Stomach smooth muscle (tissue), 2 donors: Measurements from ENCODE around the gene EML1.
"Not testable (repeated sequence)": the region's sequence is repeated elsewhere in the genome, so short reads cannot be mapped to it uniquely, and the experiment has no call there.

Experiments
- H3K27ac ChIP-seq: one replicate; pipeline ENCODE4 v1.7.0; 2013; ENCODE audit warnings: mild to moderate bottlenecking, low read length, inconsistent platforms
- H3K27me3 ChIP-seq, 2 donors: one replicate each; pipeline ENCODE4 v1.7.0; 2013; ENCODE audit warnings: low read length in 2 of 2; ENCODE audit not compliant: insufficient read depth in 2 of 2, control insufficient read depth in 1 of 2
- H3K36me3 ChIP-seq, 2 donors: one replicate each; pipeline ENCODE4 v1.7.0; 2013; ENCODE audit warnings: low read length in 2 of 2; ENCODE audit not compliant: control insufficient read depth in 2 of 2, insufficient read depth in 2 of 2
- H3K4me1 ChIP-seq: one replicate; pipeline ENCODE4 v1.7.0; 2013; ENCODE audit warnings: low read length; ENCODE audit not compliant: control insufficient read depth, insufficient read depth
- H3K4me3 ChIP-seq, 2 donors: one replicate each; pipeline ENCODE4 v1.7.0; 2013; ENCODE audit warnings: low read length in 2 of 2
- H3K9ac ChIP-seq, 2 donors: one replicate each; pipeline ENCODE4 v1.7.0; 2013; ENCODE audit warnings: low read length in 2 of 2, mild to moderate bottlenecking in 1 of 2
- H3K9me3 ChIP-seq, 2 donors: one replicate each; pipeline ENCODE4 v1.7.0; 2013; ENCODE audit warnings: low read length in 2 of 2; ENCODE audit not compliant: control insufficient read depth in 2 of 2
- donor health status: healthy.
- donor health status: Pancreatic carcinoma.

The EML1 gene

DNA sequence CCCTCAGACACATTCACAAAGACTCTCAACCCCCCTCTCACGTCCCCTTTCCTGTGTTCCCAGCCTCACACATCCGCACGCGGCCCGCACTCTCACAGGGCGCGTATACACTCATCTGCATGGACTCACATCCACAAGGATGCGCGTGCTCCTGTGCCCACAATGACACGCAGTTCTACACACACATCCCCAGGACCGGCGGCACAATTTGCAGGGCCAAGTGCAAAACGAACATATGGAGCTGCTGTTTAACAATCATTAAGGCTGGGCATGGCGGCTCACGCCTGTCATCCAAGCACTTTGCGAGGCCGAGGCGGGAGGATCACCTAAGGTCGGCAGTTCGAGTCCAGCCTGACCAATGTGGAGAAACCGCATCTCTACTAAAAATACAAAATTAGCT, 36.4 kb upstream of the EML1 start:
- Histone ChIP-seq H3K36me3 (no peaks in the 10 kb centered on the region), H3K9ac (peak overlapping the region in 1 of 2 donors; percentile 47), H3K4me3 (no peak overlapping the region), H3K27ac (peak overlapping the region; percentile 79), H3K9me3 (no peaks in the 10 kb centered on the region), H3K4me1 (peaks cover 95% of the 10 kb centered on the region), H3K27me3 (no peaks in the 10 kb centered on the region)

GRCh38 chr14:99757331-99758070, 35.7 kb upstream of the EML1 start:
- Histone ChIP-seq H3K27me3 (no peaks in the 10 kb centered on the region), H3K4me1 (peaks cover 91% of the 10 kb centered on the region), H3K27ac (peak overlapping the region; percentile 83), H3K4me3 (no peak overlapping the region), H3K36me3 (no peaks in the 10 kb centered on the region), H3K9ac (no peak overlapping the region), H3K9me3 (no peaks in the 10 kb centered on the region)

GRCh38 chr14:99758121-99758821, 34.9 kb upstream of the EML1 start:
- Histone ChIP-seq H3K4me3 (no peak overlapping the region), H3K4me1 (peaks cover 83% of the 10 kb centered on the region), H3K36me3 (no peaks in the 10 kb centered on the region), H3K9ac (no peak overlapping the region), H3K27ac (peak overlapping the region; percentile 83), H3K9me3 (no peaks in the 10 kb centered on the region), H3K27me3 (no peaks in the 10 kb centered on the region)

GRCh38 chr14:99758872-99759545, 34.2 kb upstream of the EML1 start:
- H3K27me3 ChIP-seq = no peaks in the 10 kb centered on the region
- peak overlapping the region; percentile 83 for H3K27ac ChIP-seq
- H3K9ac ChIP-seq = peak overlapping the region in 1 of 2 donors; percentile 42
- H3K4me3 ChIP-seq = no peak overlapping the region
- H3K36me3 ChIP-seq = peaks cover 0 to under 1% of the 10 kb centered on the region in 2 donors
- H3K9me3 ChIP-seq = no peaks in the 10 kb centered on the region
- peaks cover 80% of the 10 kb centered on the region for H3K4me1 ChIP-seq

DNA sequence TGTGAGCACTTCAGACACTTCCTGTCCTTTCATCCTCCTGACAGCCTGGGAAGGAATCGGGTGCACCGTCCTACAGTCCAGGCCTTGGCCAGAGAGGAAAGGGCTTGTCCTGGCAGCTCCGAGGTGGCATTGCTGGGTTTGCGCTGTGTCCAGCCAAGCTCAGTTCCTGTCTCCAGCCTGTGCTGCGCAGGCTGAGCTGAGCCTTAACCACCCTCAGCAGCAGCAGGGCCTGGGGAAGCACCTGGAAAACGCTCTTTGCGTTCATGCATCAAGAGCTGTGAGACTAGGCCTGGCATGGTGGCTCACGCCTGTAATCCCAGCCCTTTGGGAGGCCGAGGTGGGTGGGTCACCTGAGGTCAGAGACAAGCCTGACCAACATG, 33.7 kb upstream of the EML1 start:
- Histone ChIP-seq H3K27me3 (no peaks in the 10 kb centered on the region), H3K9me3 (no peaks in the 10 kb centered on the region), H3K9ac (peak overlapping the region in 1 of 2 donors; percentile 29), H3K4me1 (peaks cover 79% of the 10 kb centered on the region), H3K36me3 (peaks cover 0 to 4% of the 10 kb centered on the region in 2 donors), H3K4me3 (no peak overlapping the region), H3K27ac (peak overlapping the region; percentile 83)

DNA sequence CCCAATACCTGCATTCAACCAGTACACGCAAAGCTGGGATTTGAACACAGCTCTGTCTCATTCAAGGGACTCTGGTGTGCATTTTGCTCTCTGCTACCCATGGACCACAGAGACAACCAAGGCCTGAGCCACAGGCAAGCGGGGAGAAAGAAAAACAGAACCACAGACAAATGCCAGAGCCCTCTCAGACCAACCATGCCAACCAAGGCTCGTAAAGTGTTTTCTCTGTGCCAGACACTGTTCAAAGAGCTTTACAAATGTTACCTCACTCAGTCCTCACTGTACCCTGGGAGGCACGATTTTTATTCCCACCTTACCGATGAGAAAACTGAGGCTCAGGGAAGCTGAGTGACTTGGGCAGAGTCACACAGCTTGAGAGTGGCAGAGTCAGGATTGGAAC, 32.4 kb upstream of the EML1 start:
- peaks cover 66% of the 10 kb centered on the region for H3K4me1 ChIP-seq
- H3K27ac ChIP-seq = peak overlapping the region; percentile 83
- H3K9ac ChIP-seq = peak overlapping the region in 1 of 2 donors; percentile 38

DNA sequence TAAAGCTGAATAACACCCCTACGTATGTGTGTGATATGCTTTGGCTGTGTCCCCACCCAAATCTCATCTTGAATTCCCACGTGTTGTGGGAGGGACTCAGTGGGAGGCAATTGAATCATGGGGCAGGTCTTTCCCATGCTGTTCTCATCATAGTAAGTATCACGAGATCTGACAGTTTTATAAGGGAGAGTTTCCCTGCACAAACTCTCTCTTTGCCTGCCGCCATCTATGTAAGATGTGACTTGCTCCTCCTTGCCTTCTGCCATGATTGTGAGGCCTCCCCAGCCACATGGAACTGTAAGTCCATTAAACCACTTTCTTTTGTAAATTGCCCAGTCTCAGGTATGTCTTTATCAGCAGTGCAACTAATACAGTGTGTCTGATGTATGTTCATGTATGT, 30.3 kb upstream of the EML1 start:
- H3K9me3 ChIP-seq, H3K4me3 ChIP-seq, H3K9ac ChIP-seq, H3K27me3 ChIP-seq, H3K36me3 ChIP-seq: not testable (repeated sequence)
- peak overlapping the region; percentile 58 for H3K27ac ChIP-seq
- H3K4me1 ChIP-seq = peaks cover 59% of the 10 kb centered on the region

More for the DNA sequence above, 32.4 kb upstream of the EML1 start:
- peaks cover 0 to 4% of the 10 kb centered on the region in 2 donors for H3K36me3 ChIP-seq
- H3K27me3 ChIP-seq = no peaks in the 10 kb centered on the region
- no peaks in the 10 kb centered on the region for H3K9me3 ChIP-seq
- H3K4me3 ChIP-seq = peak overlapping the region in 1 of 2 donors; percentile 30

GRCh38 chr14:99763527-99764221, 29.5 kb upstream of the EML1 start:
- peaks cover 0 to 4% of the 10 kb centered on the region in 2 donors for H3K36me3 ChIP-seq
- H3K4me1 ChIP-seq = peaks cover 59% of the 10 kb centered on the region
- H3K27ac ChIP-seq = peak overlapping the region; percentile 58
- no peaks in the 10 kb centered on the region for H3K9me3 ChIP-seq
- H3K4me3 ChIP-seq = no peak overlapping the region
- no peak overlapping the region for H3K9ac ChIP-seq
- no peaks in the 10 kb centered on the region for H3K27me3 ChIP-seq

DNA sequence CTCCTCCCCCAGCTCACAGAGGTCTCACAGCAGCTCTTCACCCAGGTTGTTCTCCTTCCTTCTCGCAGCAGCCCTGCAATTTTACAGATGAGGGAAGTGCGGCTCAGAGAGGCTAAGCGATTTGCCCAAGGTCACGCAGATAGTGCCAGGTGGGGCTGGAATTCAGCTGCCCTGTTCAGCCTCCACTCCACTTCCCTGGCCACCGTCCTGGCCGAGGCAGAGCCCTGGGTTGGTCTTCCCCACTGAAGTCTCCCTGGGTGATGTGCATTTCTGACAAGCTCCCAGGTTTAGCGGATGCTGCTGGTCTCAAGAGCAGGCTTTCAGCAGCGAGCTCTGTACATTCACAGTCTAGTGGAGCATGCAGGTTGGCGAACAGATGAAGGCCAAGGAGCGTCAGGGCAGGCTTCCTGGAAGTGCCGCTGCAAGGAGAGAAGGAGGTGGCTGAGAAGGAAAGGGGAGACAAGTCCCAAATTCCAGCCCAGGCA, 28.9 kb upstream of the EML1 start:
- H3K9me3 ChIP-seq = no peaks in the 10 kb centered on the region
- H3K9ac ChIP-seq = no peak overlapping the region
- H3K36me3 ChIP-seq = peaks cover 0 to 4% of the 10 kb centered on the region in 2 donors
- H3K27me3 ChIP-seq = no peaks in the 10 kb centered on the region
- no peak overlapping the region for H3K4me3 ChIP-seq
- peaks cover 58% of the 10 kb centered on the region for H3K4me1 ChIP-seq
- H3K27ac ChIP-seq = peak overlapping the region; percentile 58

DNA sequence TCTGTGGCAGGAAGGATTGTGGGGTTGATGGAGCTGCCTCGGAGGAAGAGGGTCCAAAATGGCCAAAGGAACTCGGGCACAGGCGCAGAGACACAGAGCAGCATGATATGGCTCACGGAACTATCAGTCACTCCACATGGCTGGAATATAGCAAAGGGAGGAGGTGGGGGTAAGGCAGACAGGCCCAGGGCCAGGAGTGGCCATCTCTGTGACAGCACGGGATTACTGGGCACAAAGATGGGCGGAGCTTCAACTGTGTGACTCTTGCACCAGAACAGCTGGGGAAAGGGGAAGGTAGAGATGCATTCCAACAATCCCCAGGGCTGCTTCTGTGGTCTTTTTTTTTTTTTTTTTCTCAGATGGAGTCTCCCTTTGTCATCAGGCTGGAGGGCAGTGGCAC, 24.8 kb upstream of the EML1 start:
- Histone ChIP-seq H3K36me3 (peaks cover 0 to 4% of the 10 kb centered on the region in 2 donors), H3K4me1 (peaks cover 53% of the 10 kb centered on the region), H3K27ac (peak overlapping the region; percentile 88), H3K27me3 (no peaks in the 10 kb centered on the region), H3K9me3 (no peaks in the 10 kb centered on the region), H3K4me3 (no peak overlapping the region), H3K9ac (no peak overlapping the region)
